GM21786 (cell line): Measurements from ENCODE around the gene IL17RA.
"Not testable (repeated sequence)": the region's sequence is repeated elsewhere in the genome, so short reads cannot be mapped to it uniquely, and the experiment has no call there.

Experiments
- ATAC-seq: cut with Tn5 transposase; IDR thresholded peaks from one replicate; pipeline ENCODE4 v1.9.1; 2021; ENCODE audit not compliant: unreplicated experiment

Gene IL17RA

DNA sequence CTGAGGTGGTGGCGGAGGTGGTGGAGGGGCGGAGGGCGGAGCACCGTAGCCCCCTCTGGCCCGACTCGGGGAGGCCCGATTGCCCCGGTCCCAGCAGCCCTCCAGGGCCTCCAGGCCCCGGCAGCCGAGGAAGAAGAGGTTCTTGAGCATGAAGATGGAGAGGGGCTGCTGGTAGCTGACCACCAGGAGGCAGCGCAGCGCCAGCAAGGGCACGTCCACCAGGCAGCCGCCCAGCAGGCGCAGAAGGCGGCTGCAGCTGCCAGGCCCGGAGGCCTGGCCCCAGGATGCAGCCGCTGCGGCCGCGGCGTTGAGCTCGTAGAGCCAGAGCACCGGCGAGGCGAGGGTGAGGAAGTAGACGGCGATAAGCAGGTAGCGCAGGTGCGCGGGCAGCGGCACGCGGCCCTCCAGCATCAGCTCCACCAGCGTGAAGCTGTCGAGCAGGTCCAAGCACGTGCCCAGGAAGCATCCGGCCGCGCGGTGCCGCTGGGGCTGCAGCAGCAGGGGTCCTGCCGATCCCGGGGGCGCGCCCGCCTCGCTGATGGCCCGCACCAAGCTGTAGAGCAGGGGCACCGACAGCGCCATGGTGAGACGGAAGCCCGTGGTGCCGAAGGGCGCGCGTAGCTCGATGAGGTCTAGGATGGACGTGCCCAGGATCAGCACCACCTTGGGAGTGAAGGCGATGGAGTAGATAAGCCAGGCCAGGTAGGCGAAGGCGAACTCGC lies 34.8 kb downstream of the IL17RA start:
- ATAC-seq, result no peak

DNA sequence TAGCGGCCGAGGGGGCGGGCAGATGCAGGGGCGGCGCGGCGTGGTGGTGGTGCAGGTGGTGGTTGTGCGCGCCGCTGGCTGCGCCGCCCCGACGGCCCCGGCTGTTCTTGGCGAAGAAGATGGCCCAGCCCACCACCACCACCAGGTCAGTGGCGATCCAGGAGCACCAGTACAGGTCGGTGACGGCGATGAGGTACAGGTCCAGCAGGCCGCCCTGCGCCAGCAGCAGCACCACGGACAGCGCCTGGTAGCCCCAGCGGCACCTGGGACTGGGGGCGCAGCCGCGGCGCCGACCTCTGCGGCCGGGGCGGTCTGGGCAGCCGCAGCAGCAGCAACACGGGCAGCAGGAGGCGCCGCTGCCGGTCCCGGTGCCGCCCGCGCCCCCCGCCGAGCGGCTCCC lies 35.5 kb downstream of the IL17RA start:
- ATAC-seq, result no peak

DNA sequence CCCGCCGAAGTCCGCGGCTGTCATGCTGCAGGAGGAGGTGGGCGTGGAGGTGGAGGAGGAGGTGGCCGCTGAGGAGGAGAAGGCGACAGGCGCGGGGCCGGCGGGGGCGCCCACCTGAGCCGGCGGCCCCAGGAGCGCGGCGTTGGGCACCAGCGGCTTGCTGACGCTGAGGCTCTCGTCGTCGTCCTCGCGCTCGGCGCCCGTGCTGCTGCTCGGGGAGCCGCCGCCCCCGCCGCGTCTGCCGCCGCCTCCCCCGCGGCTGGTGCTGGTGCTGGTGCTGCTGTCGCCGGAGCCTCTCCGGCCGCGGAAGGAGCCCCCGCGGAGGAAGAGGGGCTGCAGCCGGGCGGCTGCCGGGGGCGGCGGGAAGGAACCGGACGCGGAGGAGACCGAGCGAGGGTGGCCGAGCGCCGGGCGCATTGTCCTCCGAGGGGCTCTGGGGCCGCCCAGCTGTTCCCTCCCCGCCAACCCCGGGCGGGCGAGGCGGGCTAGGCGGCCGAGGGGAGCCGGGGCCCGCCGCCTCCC lies 36.0 kb downstream of the IL17RA start:
- no peak for ATAC-seq

DNA sequence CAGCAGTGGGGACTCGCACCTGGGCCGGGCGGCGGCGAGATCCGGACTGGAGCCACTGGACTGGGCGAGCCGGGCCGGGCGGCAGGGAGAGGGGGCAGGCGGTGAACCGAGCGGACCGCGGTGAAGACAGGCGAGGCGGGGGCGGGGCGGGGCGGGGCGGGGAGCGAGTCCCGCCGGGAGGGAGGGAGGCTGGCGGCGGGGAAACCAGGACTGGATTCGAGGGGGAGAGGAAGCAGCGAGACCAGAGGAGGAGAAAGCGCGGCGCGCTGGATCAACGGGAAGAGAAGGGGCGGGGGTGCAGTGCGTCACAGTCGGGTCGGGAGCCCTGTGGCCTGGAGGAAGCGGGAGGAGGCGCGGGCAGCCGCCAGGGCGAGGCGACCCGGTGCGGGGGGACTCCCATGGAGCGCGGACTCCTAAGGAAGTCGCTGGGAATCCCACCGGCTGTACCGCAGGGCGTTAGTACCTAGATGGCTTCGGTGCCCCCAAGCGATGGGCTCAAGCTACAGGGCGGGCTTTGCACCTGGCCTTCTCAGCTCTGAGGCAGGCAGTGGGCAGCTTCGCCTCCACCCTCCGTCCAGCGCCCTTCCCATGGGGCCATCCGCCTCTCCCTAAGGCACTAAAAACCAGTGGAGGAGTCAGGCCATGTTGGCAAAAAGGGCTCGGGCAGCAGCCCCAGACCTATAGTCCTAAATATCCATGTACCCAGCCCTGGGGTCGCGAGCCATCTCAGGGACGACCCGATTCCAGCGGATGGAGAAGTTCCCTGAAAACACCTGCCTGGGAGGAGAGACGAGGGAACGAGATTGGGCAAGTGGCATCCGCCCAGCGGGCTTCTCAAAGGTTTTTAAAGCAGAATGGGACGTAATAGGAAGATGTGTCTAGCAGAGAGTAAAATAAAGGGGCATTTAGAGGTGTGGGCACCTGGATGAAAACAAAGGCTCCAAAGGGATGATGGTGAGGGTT lies 36.7 kb downstream of the IL17RA start, which contains the start of gene TMEM121B:
TMEM121B (minus strand) TSS at position 128 of the 963 bp plus-strand sequence. CDS start 233 bp downstream, outside the sequence.
- ATAC-seq, result no peak

DNA sequence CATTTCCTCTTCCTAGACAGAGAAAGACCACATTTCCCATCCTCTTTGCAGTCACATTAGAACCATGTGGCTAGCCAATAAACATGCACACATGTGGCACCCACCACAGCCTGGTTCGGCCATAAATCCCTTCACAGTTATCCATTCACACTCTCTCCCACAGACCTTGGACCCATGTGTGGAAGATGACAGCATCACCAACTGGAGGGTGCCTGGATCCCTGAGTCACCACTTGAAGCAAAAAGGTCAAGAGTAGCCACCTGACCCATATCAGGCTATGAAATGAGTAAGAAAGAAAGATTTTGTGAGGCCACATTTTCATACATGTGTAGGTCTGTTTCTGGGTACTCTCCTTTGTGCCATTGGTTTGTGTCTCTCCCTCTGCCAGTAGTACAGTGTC lies 45.4 kb downstream of the IL17RA start:
- no peak for ATAC-seq

- no peak for ATAC-seq
Observed at GRCh38 chr22:17131686-17132085, 46.9 kb downstream of the IL17RA start.

DNA sequence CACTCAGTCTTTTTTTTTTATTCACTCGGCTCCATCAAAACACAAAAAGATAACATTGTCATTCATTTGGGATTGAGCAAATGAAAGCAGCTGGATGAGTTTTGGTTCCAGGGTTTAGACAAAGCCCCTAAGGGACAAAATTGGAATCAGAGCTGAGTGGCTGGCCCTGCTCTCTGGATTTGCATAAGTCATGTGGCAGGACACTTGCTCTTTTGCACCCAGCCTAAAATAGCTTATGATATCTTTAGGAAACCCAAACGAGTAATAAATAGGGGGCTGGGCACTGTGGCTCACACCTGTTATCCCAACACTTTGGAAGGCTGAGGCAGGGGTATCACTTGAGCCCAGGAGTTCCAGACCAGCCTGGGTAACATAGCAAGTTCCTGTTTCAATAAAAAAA lies 47.3 kb downstream of the IL17RA start:
- no peak for ATAC-seq

DNA sequence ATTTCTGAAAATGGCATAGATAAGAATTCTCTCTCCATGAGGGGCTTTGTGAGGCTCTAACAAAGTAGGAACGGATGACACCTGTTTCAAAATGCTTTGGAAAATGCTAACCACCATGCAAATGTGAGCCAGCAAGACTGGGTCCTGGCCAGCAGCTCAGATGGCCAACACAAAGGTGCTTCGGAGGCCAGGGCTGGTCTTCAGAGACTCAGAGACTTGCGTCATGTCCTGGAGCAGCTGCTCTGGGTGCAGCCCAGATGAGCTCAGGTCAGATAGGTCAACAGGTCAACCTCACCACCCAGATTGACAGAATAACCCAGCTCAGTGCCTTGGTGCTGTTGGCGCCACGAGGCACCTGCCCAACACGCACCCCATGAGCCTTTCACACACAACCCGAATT lies 48.3 kb downstream of the IL17RA start:
- no peak for ATAC-seq

DNA sequence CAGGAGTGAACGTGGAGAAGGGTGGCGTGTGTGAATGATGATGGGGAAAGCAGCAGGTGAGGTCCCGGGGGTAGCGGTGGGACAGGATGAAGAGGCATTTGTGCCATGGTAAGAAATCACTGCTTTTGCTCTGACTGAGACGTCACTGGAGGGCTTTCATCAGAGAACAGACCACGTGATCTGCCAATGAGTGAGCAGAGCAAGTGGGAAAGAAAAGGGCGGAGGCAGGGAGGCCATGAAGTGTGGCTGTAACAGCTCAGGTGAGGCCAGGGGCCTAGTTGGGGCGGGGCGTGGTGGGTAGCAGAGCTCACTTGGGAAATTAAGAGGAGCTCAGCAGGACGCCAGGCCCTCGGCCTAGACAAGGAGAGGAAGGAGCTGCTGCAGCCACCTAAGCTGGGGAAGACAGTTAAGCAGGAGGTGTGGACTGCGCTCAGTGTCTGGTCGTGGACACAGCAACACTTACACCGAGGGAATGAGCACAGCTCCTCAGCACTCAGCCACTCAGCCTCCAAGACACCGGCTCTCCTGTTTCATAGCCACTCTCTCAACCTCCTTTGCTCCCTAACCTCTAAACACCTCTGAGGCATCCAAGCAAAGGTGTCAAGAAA lies 50.5 kb downstream of the IL17RA start:
- ATAC-seq, result no peak

DNA sequence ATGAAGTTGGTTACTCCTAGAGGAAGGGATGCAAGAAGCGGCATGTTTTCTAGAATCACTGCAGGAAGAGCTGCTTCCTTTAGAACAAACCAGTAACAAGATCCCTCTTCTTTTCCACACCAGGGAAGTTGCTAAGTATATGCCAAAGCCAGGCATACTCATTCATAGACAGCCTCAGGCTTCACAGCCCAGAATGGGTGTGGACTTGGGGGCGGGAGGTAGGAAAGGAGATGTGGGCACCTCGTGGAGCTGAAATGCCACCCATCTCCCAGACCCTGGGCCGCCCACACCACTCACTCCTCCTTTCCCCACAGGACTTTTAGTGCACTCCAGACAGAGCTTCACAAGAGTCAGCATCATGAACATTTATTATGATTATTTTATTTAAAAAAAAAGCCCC lies 52.4 kb downstream of the IL17RA start:
- ATAC-seq, result no peak

DNA sequence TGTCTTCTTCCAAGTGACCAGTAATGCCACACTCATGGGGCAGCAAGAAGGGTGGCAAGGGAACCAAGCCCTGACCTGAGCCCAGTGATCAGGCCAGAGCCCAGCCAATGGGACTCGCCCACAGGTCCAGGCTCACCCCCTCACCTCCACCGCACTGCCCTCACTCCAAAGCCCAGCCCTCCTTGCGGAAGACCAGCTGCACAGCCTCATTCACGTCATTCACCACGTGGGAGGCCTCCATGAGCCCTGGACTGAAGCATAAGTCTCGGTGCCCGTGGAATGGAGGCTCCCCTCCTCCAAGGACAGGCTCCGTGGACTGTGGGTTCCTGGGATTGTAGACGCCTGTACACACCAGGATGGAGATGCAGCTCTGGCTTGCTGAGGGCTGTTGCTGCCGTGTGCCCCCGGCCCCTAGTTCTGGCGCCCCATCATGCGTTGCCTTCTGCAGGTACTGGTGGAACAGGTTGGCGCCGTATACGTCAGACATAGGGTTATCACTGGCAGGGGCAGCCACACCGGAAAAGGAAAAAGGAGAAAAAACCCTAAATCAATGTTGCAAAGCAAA lies 53.1 kb downstream of the IL17RA start:
- no peak for ATAC-seq

GRCh38 chr22:17138513-17138912 lies 53.7 kb downstream of the IL17RA start:
- ATAC-seq, result no peak

DNA sequence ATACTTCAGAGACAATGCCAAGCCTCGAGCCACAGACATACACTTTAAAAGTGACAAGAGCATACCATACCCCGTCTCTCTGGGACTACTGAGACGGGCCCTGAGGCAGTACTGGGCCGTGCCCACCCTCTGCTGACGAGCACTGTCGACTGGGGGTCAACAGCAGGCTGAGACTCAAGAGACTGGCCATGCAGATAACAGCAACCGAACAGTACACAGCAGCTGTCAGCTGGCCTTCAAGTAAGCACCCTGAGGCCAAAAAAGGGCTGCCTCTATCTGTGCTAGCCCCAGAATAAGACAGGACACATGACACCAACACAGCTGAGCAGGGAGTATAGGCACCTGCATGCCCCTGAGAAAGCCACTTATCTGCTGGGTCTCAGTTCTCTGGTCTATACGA lies 55.2 kb downstream of the IL17RA start:
- no peak for ATAC-seq

DNA sequence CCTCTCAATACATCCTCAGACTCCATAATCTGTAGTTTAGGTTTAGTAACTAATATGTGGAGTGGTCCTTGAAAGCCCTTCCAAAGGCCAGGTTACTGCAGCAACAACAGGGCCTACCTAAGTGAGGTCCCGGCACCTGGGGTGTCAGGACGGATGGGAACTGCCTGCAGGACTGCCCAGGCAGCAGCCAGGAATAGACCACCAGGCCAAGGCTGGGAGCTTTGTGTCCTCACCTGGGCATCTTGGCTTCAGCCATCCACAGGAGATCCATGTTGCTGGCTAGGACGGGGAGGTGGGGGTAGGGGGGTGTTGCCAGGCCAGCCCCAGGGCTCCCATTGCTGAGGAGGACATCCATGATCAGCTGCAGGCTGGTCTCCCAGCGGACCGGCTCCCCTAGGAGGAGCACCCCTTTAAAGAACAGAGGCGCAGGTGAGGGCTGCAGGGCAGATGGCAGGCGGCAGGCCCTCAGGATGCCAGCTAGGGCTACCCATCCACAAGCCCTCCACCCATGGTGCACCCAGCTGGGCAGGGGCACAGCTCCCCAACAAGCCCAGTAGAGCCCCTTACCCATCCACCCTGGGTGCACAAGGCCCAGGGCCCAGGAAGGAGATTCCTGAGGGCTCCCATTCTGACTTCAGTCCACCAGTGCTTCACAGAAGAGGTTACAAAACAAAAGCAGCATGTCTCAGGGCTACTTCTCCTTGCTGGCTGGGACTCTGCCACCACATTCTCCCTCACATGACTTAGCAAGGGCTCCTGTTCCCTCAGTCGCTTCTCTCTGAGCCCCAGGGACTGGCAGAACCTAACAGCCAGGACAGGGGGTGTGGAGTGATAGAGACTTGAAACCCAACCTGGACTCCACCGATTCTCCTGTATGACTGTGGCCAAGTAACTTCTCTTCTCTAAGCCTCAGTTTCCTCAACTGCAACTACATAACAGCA lies 56.3 kb downstream of the IL17RA start:
- ATAC-seq, result no peak

GRCh38 chr22:17143101-17143500 lies 58.3 kb downstream of the IL17RA start:
- no peak for ATAC-seq

DNA sequence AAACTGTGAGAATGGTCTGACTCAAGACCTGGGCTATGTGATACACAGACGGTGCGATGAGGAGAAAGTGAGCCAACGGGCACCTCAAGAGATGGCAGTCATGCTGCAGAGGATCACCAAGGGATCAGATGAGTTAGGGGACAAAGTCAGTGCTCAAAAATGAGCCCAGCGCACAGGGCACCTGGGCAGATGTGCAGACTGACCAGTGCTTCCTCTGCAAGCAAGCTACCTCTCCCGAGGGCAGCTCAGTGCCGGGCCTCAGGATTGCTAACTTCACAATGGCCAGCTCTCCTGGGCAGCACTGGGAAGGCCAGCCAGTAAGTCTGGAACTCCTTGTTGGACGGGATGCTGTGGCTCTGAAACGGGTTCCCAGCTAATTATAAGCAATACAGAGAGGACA lies 59.0 kb downstream of the IL17RA start:
- no peak for ATAC-seq

DNA sequence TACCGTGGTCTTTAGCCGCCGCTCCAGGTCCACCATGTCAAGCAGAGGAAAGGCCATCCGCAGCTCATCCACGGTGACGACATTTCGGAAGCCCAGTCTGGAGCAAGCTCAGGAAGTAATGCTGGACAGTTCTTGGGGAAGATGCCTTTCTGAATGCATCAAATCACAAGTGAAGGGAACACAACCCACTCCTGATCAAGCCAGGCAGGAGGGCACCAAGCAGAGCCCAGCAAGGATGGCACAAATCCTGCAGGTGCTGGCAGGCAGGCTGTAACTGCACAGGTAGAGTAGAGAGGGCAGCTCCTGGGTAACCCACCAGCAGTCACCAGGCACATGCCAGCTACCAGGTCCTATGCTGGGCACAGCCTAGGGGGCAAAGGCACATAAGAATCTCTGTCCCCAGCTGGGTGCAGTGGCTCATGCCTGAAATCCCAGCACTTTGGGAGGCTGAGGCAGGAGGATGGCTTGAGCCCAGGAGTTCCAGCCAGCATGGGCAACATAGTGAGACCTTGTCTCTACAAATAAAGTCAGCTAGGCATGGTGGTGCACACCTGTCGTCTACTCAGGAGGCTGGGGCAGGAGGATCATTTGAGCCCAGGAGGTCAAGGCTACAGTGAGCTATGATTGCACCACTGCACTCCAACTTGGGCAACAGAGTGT lies 60.4 kb downstream of the IL17RA start:
- no peak for ATAC-seq

- ATAC-seq, result not testable (repeated sequence)
Observed at GRCh38 chr22:17147458-17147857, 62.7 kb downstream of the IL17RA start.

DNA sequence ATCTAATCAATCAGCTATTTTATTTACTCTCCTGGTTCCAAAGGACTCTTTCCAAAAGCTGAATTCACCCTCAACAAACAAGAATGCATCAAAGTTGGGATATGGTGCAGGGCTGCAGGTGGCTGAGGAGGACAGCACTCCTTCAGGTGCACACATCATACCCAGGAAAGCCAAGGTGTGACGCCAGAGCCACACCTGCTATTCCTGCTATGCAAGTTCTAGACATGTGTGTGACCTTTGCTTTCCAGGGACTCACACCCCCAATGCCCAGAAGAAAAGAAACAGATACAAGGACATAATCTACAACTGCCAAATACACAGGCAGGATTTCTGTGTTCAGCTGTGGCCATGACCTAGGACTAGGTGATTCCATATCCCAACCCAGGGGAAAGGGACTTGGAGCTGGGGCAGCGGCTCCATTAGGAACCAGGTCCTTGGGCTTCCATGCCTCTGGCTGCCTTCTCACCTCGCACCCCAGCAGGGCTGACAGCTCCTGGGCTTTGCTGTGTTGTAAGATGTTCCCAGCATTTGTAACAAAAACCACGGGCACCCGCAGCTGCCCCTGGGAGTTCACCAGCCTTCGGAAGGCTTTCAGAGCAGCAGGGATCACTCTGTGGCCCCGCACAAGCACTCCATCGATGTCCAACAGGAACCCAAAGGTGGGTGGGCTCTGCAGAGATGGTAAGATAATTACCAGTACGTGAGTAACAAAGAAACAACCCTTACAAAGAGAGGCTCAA lies 64.4 kb downstream of the IL17RA start:
- ATAC-seq, result no peak
